IMR-90 (cell line): Measurements from ENCODE around the gene C9orf78. TPM values are rescaled to one million over a fixed set of nuclear protein-coding genes. Genes with fewer than 3 reads are reported as not detected.
A peak's percentile ranks its signal among the peaks of the same experiment; 100 is the strongest.

Source experiments
- ATAC-seq: fragments of 200-7000 bp; cut with Tn5 transposase; 2 replicates; pipeline ENCODE4 v1.9.1; 2020; ENCODE audit warnings: low read depth, mild to moderate bottlenecking, moderate library complexity
- BruUV-seq: library from RNA; stranded (reverse); fragments of 400-500 nt; replicated peaks from 2 replicates; lab custom pipeline; 2021; lab: Mats Ljungman, UMichigan
- CTCF ChIA-PET: fragments of 300-600 bp; formaldehyde crosslinking; extraction: SDS; loops from one replicate; lab custom pipeline; 2021; ENCODE audit warnings: antibody characterized with exemption; lab: Yijun Ruan, JAX
- POLR2A ChIA-PET: fragments of 300-600 bp; sonication (Branson Sonifier 250); formaldehyde crosslinking; loops from one replicate; lab custom pipeline; 2022; ENCODE audit warnings: antibody characterized with exemption; ENCODE audit not compliant: unreplicated experiment; lab: Charles Lee
- DNase-seq: peaks from one replicate; pipeline ENCODE4 v3.0.0; 2013
- H2AFZ ChIP-seq: replicated peaks from 2 replicates; pipeline ENCODE3; 2013; ENCODE audit warnings: low read length, mild to moderate bottlenecking; ENCODE audit not compliant: poor library complexity
- H2AK5ac ChIP-seq: 2 replicates; pipeline ENCODE4 v1.6.1; 2013; ENCODE audit warnings: low read depth, low read length, inconsistent platforms
- H2AK9ac ChIP-seq: replicated peaks from 2 replicates; pipeline ENCODE3; 2013; ENCODE audit warnings: mild to moderate bottlenecking, low read depth, low read length, moderate library complexity; ENCODE audit not compliant: poor library complexity
- H2BK120ac ChIP-seq: 2 replicates; pipeline ENCODE4 v1.6.1; 2013; ENCODE audit warnings: low read depth, low read length, inconsistent platforms
- H2BK15ac ChIP-seq: 3 replicates; pipeline ENCODE4 v1.6.1; 2013; ENCODE audit warnings: low read depth, low read length, inconsistent platforms
- H2BK20ac ChIP-seq: 2 replicates; pipeline ENCODE4 v1.6.1; 2013; ENCODE audit warnings: low read depth, mild to moderate bottlenecking, inconsistent platforms, low read length, moderate library complexity
- H2BK5ac ChIP-seq: 2 replicates; pipeline ENCODE4 v1.6.1; 2013; ENCODE audit warnings: mild to moderate bottlenecking, low read depth, low read length, inconsistent platforms; ENCODE audit not compliant: poor library complexity, severe bottlenecking
- H3K14ac ChIP-seq: replicated peaks from 2 replicates; pipeline ENCODE4 v1.6.1; 2013; ENCODE audit warnings: low read depth, low read length, inconsistent platforms
- H3K18ac ChIP-seq: 2 replicates; pipeline ENCODE4 v1.6.1; 2013; ENCODE audit warnings: low read depth, low read length, control low read depth
- H3K23ac ChIP-seq: 2 replicates; pipeline ENCODE4 v1.6.1; 2013; ENCODE audit warnings: low read depth, low read length, inconsistent platforms
- H3K27ac ChIP-seq: 2 replicates; pipeline ENCODE4 v1.5.1; 2013; ENCODE audit warnings: mild to moderate bottlenecking, control low read depth, low read length; ENCODE audit not compliant: insufficient read depth
- H3K27me3 ChIP-seq: 2 replicates; pipeline ENCODE4 v1.6.1; 2013; ENCODE audit warnings: low read length; ENCODE audit not compliant: control insufficient read depth, insufficient read depth
- H3K36me3 ChIP-seq: 2 replicates; pipeline ENCODE4 v1.6.1; 2013; ENCODE audit warnings: low read length, mixed read lengths; ENCODE audit not compliant: control insufficient read depth, insufficient read depth
- H3K4ac ChIP-seq: 2 replicates; pipeline ENCODE4 v1.6.1; 2013; ENCODE audit warnings: low read depth, low read length, inconsistent platforms
- H3K4me1 ChIP-seq: 2 replicates; pipeline ENCODE4 v1.6.1; 2013; ENCODE audit warnings: low read length, mixed read lengths; ENCODE audit not compliant: control insufficient read depth, insufficient read depth
- H3K4me2 ChIP-seq: 2 replicates; pipeline ENCODE4 v1.6.1; 2013; ENCODE audit warnings: low read depth, mild to moderate bottlenecking, control low read depth, low read length, moderate library complexity
- H3K4me3 ChIP-seq: 2 replicates; pipeline ENCODE4 v1.5.1; 2013; ENCODE audit warnings: low read depth, mild to moderate bottlenecking, control low read depth, low read length, moderate library complexity; ENCODE audit not compliant: insufficient read depth
- H3K56ac ChIP-seq: 2 replicates; pipeline ENCODE4 v1.6.1; 2013; ENCODE audit warnings: low read length, inconsistent platforms; ENCODE audit not compliant: insufficient read depth; ENCODE audit errors: extremely low read depth
- H3K79me1 ChIP-seq, 2 experiments: 2 replicates each; pipeline ENCODE4 v1.6.1; 2013; ENCODE audit warnings: low read length in 2 of 2, inconsistent platforms in 1 of 2, low read depth in 1 of 2
- H3K9ac ChIP-seq: 2 replicates; pipeline ENCODE4 v1.6.1; 2013; ENCODE audit warnings: low read depth, low read length, control low read depth
- H3K9me1 ChIP-seq: 2 replicates; pipeline ENCODE4 v1.6.1; 2013; ENCODE audit warnings: low read length, inconsistent platforms; ENCODE audit not compliant: insufficient read depth
- H3K9me3 ChIP-seq: 2 replicates; pipeline ENCODE4 v1.6.1; 2013; ENCODE audit warnings: low read length; ENCODE audit not compliant: control insufficient read depth, insufficient read depth
- H4K20me1 ChIP-seq: 2 replicates; pipeline ENCODE4 v1.6.1; 2013; ENCODE audit warnings: low read length, inconsistent platforms; ENCODE audit not compliant: insufficient read depth
- H4K5ac ChIP-seq: 2 replicates; pipeline ENCODE4 v1.6.1; 2013; ENCODE audit warnings: mild to moderate bottlenecking, low read depth, low read length, control low read depth
- H4K8ac ChIP-seq, 2 experiments: 2 replicates each; pipeline ENCODE4 v1.6.1; 2013; ENCODE audit warnings: low read depth in 2 of 2, low read length in 2 of 2, control low read depth in 1 of 2, inconsistent platforms in 1 of 2
- H4K91ac ChIP-seq: 2 replicates; pipeline ENCODE4 v1.6.1; 2013; ENCODE audit warnings: low read depth, low read length, inconsistent platforms; ENCODE audit not compliant: insufficient read depth
- BHLHE40 ChIP-seq: fragments of 150-350 bp; IDR thresholded peaks from 2 replicates; pipeline ENCODE4 v1.6.1; 2016; ENCODE audit warnings: mild to moderate bottlenecking, low read depth, low read length
- CHD1 ChIP-seq: IDR thresholded peaks from 2 replicates; pipeline ENCODE4 v1.6.1; 2012; ENCODE audit warnings: low read depth, low read length, improper control_type of control experiment
- FOS ChIP-seq: fragments of 150-350 bp; IDR thresholded peaks from 2 replicates; pipeline ENCODE4 v1.6.1; 2016; ENCODE audit warnings: low read depth, low read length
- MAZ ChIP-seq: IDR thresholded peaks from 2 replicates; pipeline ENCODE4 v1.6.1; 2012; ENCODE audit warnings: low read depth, mild to moderate bottlenecking, low read length, improper control_type of control experiment, moderate library complexity, borderline replicate concordance
- MXI1 ChIP-seq: IDR thresholded peaks from 2 replicates; pipeline ENCODE4 v1.6.1; 2012; ENCODE audit warnings: low read depth, mild to moderate bottlenecking, low read length, moderate library complexity, borderline replicate concordance
- NFE2L2 ChIP-seq: fragments of 150-350 bp; IDR thresholded peaks from 2 replicates; pipeline ENCODE4 v1.6.1; 2016; ENCODE audit warnings: low read depth, mild to moderate bottlenecking, low read length
- POLR2A ChIP-seq: IDR thresholded peaks from 2 replicates; pipeline ENCODE4 v1.6.1; 2012; ENCODE audit warnings: mild to moderate bottlenecking, low read depth, low read length
- RAD21 ChIP-seq: IDR thresholded peaks from 2 replicates; pipeline ENCODE4 v1.6.1; 2012; ENCODE audit warnings: low read length, improper control_type of control experiment
- RCOR1 ChIP-seq: IDR thresholded peaks from 2 replicates; pipeline ENCODE4 v1.6.1; 2012; ENCODE audit warnings: mild to moderate bottlenecking, low read length, improper control_type of control experiment; ENCODE audit not compliant: insufficient replicate concordance
- RFX5 ChIP-seq: IDR thresholded peaks from 2 replicates; pipeline ENCODE4 v1.8.0; 2012; ENCODE audit warnings: low read depth, mild to moderate bottlenecking, low read length, moderate library complexity
- SMC3 ChIP-seq: fragments of 150-350 bp; IDR thresholded peaks from 2 replicates; pipeline ENCODE4 v1.6.1; 2016; ENCODE audit warnings: low read depth, mild to moderate bottlenecking, antibody characterized with exemption, low read length, moderate library complexity
- WGBS, 2 experiments: methylation state at CpG; one replicate each; pipeline versions ENCODE4 v1.1.5 to v1.1.7; 2013; ENCODE audit warnings: missing lambda C conversion rate in 2 of 2; ENCODE audit not compliant: insufficient read length in 1 of 2; ENCODE audit errors: extremely low coverage in 2 of 2; 5-methylcytosine and 5-hydroxymethylcytosine counted together
- dilution Hi-C: fragments of 300-500 bp; cut with HindIII; formaldehyde crosslinking; loops from one replicate; pipeline ENCODE4 v1.14.3; 2018; ENCODE audit warnings: low sequenced_read_pairs; ENCODE audit not compliant: unreplicated experiment
- in situ Hi-C: fragments of 300-500 bp; cut with MboI; formaldehyde crosslinking; loops from 3 replicates; pipeline ENCODE4 v1.14.3; 2019; ENCODE audit warnings: low sequenced_read_pairs, inconsistent platforms, mixed read lengths
- intact Hi-C: fragments of 100-400 bp; cut with micrococcal nuclease; formaldehyde crosslinking; loops from 2 replicates; pipeline ENCODE4 v1.10.0; 2022
- polyA plus RNA-seq, 3 experiments: library from polyadenylated mRNA; depleted of rRNA; stranded (reverse); fragments of >200 nt; gene quantifications; 2 replicates each; pipeline ENCODE4 v1.2.3, GENCODE V29; 2012; ENCODE audit warnings: low replicate concordance in 1 of 3
- total RNA-seq: library from RNA; depleted of rRNA; stranded (reverse); fragments of >200 nt; gene quantifications from 2 replicates; pipeline ENCODE4 v1.2.3, GENCODE V29; 2012
- TF ChIP-seq, protein P1 (sequence below): conservative IDR thresholded peaks from 2 replicates; pipeline ENCODE4 v1.5.1; 2012; ENCODE audit warnings: mild to moderate bottlenecking, low read depth, low read length, improper control_type of control experiment
- TF ChIP-seq, protein P2 (sequence below): fragments of 150-350 bp; IDR thresholded peaks from 2 replicates; pipeline ENCODE4 v1.6.1; 2017; ENCODE audit warnings: mild to moderate bottlenecking, antibody characterized with exemption, low read length, low read depth

The C9orf78 gene
- total and polyA plus RNA-seq, 2 of the 4 experiments (the other 2 are of a cell fraction): 29.8 to 46.0 TPM

DNA sequence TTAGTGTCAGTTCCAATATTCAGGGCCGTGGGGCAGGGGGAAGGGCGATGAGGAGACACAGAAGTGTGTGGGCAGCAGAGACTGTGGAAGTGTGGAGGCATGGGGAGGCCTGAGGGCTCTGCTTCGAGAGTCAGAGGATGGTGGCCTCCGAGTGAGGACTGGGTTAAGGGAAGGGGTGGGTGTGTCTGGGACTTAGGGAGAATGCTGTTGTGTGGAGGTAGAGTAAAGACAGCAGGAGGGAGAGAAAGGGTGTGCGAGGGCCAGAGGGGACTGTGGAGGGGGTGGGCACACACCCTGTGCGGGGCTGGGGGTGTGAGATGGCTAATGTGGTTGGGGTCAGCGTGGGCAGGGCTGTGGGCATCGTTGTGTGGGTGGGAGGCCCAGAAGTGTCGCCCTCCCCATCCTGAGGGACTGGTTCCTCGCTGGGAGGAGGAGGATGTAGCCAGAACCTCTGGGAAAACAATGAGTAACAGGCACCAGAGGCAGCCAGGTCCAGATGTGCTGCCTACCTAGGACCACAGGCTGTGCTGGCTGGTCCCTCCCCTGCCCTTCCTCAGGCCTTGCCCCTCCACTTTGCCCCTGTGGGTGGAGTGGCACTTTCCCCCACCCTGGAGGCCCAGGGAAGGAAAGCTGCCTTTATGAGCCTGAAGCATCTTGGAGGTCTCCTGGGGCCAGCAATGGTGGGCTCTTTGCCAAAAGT is 4.4 kb upstream of the C9orf78 start (continued):
- TF ChIP-seq MXI1: no peak
- TF ChIP-seq POLR2A: no peak

DNA sequence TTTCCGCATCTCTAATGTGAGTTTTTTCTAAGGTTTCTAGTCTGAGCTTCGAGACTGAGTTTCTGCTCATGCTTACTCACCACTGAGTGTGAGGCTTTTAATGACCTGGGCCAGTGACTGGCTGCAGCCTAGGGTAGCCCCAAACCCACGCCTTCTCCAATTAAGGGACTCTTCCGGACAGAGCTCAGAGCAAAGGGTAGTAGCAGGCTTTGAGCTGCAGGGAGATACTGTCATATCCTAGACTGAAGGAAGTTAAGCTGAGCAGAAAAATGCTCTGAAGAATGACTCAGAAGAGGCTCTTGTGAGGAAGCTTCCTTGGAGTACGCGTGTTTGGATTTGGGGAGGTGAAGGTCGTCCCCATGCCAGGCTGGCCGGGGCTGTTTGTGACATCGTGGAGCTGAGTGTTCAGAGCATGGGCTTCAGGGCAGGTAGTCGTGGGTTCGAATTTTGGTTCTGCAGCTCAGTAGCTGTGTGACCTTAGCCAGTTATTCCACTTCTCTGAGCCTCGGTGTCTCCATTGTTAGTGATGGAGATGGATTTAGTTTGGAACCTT is 3.7 kb upstream of the C9orf78 start:
- H4K5ac ChIP-seq: 0 out of 2 replicates have a peak overlapping the region, but pooled peaks have one; percentile 3
- H2AK9ac ChIP-seq: peak overlapping the region; percentile 79
- H3K9ac ChIP-seq: peak overlapping the region; percentile 37; the same call in 1 of the 2 replicates
- ChIA-PET POLR2A (interaction anchor here (0.5 kb wide), 1 partner anchor 100 kb away, joined by 3 read pairs; no protein-coding TSS in a partner anchor), CTCF (no interaction called here)
- WGBS, 2 experiments: 70% methylated on average over 5 of the region's 12 CpGs; no CpG with 5 or more reads in 1 of the 2 experiments
- H2AK5ac ChIP-seq: peak overlapping the region; percentile 94
- peak overlapping the region; percentile 61 for H3K14ac ChIP-seq
- peak overlapping the region in 1 of 2 experiments; percentile 74; a peak in 2 of 4 replicates for H4K8ac ChIP-seq
- peak overlapping the region; percentile 58 for H3K4me2 ChIP-seq
- no TSS peak for BruUV-seq
- peak overlapping the region; percentile 80 for H2BK5ac ChIP-seq
- DNase-seq (peak; percentile 91), ATAC-seq (peak; percentile 65)
- H2BK15ac ChIP-seq: no peak overlapping the region
- intact Hi-C loops: no loop called here
- peak overlapping the region; percentile 20; the same call in 1 of the 2 replicates for H3K18ac ChIP-seq
- dilution Hi-C loops: no loop called here
- in situ Hi-C loops: no loop called here
- H3K9me1 ChIP-seq: peaks cover 14% of the 10 kb centered on the region
- no peaks in the 10 kb centered on the region for H3K9me3 ChIP-seq
- H2BK20ac ChIP-seq: peak overlapping the region; percentile 67; the same call in 1 of the 2 replicates
- peak overlapping the region; percentile 3 for H2AFZ ChIP-seq
- peak overlapping the region; percentile 61; the same call in 1 of the 2 replicates for H2BK120ac ChIP-seq
- peak overlapping the region; percentile 28; the same call in 1 of the 2 replicates for H3K23ac ChIP-seq
- H4K91ac ChIP-seq: peak overlapping the region; percentile 48; the same call in 1 of the 2 replicates
- H3K27ac ChIP-seq: peak overlapping the region; percentile 41
- peaks cover 16% of the 10 kb centered on the region for H4K20me1 ChIP-seq
- H3K36me3 ChIP-seq: peaks cover 7% of the 10 kb centered on the region
- no peak overlapping the region for H3K4me3 ChIP-seq
- H3K4me1 ChIP-seq: peaks cover 13% of the 10 kb centered on the region
- peak overlapping the region; percentile 73 for H3K4ac ChIP-seq
- H3K79me1 ChIP-seq: peaks cover 40 to 70% of the 10 kb centered on the region in 2 experiments
- no peaks in the 10 kb centered on the region for H3K27me3 ChIP-seq
- no peak overlapping the region for H3K56ac ChIP-seq
- TF ChIP-seq POLR2A (0 out of 2 replicates have a peak, but pooled peaks have one; percentile 27), RFX5 (no peak), MAZ (no peak), CHD1 (no peak), SMC3 (no peak), RCOR1 (no peak), BHLHE40 (peak; percentile 32; the same call in 1 of the 2 replicates), FOS (0 out of 2 replicates have a peak, but pooled peaks have one; percentile 2), RAD21 (peak; percentile 12; the same call in 1 of the 2 replicates), NFE2L2 (no peak)
- TF ChIP-seq, protein P1, sequence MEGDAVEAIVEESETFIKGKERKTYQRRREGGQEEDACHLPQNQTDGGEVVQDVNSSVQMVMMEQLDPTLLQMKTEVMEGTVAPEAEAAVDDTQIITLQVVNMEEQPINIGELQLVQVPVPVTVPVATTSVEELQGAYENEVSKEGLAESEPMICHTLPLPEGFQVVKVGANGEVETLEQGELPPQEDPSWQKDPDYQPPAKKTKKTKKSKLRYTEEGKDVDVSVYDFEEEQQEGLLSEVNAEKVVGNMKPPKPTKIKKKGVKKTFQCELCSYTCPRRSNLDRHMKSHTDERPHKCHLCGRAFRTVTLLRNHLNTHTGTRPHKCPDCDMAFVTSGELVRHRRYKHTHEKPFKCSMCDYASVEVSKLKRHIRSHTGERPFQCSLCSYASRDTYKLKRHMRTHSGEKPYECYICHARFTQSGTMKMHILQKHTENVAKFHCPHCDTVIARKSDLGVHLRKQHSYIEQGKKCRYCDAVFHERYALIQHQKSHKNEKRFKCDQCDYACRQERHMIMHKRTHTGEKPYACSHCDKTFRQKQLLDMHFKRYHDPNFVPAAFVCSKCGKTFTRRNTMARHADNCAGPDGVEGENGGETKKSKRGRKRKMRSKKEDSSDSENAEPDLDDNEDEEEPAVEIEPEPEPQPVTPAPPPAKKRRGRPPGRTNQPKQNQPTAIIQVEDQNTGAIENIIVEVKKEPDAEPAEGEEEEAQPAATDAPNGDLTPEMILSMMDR: no peak; the same call in 1 of the 2 replicates
- TF ChIP-seq, protein P2, sequence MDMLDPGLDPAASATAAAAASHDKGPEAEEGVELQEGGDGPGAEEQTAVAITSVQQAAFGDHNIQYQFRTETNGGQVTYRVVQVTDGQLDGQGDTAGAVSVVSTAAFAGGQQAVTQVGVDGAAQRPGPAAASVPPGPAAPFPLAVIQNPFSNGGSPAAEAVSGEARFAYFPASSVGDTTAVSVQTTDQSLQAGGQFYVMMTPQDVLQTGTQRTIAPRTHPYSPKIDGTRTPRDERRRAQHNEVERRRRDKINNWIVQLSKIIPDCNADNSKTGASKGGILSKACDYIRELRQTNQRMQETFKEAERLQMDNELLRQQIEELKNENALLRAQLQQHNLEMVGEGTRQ: no peak
